HG03196 (cell line): Measurements from ENCODE around the gene MCFD2.
"Not testable (repeated sequence)": the region's sequence is repeated elsewhere in the genome, so short reads cannot be mapped to it uniquely, and the experiment has no call there.

Experiments
- ATAC-seq: cut with Tn5 transposase; IDR thresholded peaks from one replicate; pipeline ENCODE4 v1.9.1; 2021; ENCODE audit not compliant: unreplicated experiment

Gene MCFD2

GRCh38 chr2:46904908-46905678, 10.5 kb downstream of the MCFD2 start:
- not testable (repeated sequence) for ATAC-seq

GRCh38 chr2:46902980-46903379, 12.6 kb downstream of the MCFD2 start:
- not testable (repeated sequence) for ATAC-seq

- no peak for ATAC-seq
Observed at GRCh38 chr2:46902465-46902864, 13.1 kb downstream of the MCFD2 start.

- no peak for ATAC-seq
Observed at GRCh38 chr2:46901611-46902010, 14.0 kb downstream of the MCFD2 start.

- no peak for ATAC-seq
Observed at GRCh38 chr2:46900381-46900780, 15.2 kb downstream of the MCFD2 start.

GRCh38 chr2:46899053-46899452, 16.6 kb downstream of the MCFD2 start:
- ATAC-seq: no peak

GRCh38 chr2:46898024-46898423, 17.6 kb downstream of the MCFD2 start:
- no peak for ATAC-seq

- no peak for ATAC-seq
Observed at GRCh38 chr2:46893269-46893939, 22.2 kb downstream of the MCFD2 start.

- no peak for ATAC-seq
Observed at GRCh38 chr2:46891956-46892553, 23.6 kb downstream of the MCFD2 start.

- no peak for ATAC-seq
Observed at GRCh38 chr2:46888421-46888952, 27.1 kb downstream of the MCFD2 start.

- no peak for ATAC-seq
Observed at GRCh38 chr2:46887028-46887885, 28.3 kb downstream of the MCFD2 start.

GRCh38 chr2:46886268-46887027, 29.2 kb downstream of the MCFD2 start:
- ATAC-seq: no peak

GRCh38 chr2:46885376-46885775, 30.2 kb downstream of the MCFD2 start:
- no peak for ATAC-seq

GRCh38 chr2:46879511-46879910, 36.1 kb downstream of the MCFD2 start:
- no peak for ATAC-seq

GRCh38 chr2:46878886-46879285, 36.7 kb downstream of the MCFD2 start:
- ATAC-seq: no peak

GRCh38 chr2:46878240-46878877, 37.2 kb downstream of the MCFD2 start:
- no peak for ATAC-seq

GRCh38 chr2:46877619-46878113, 37.9 kb downstream of the MCFD2 start:
- ATAC-seq: no peak

- ATAC-seq: no peak
Observed at GRCh38 chr2:46876741-46877384, 38.7 kb downstream of the MCFD2 start.
